Epithelial cell of proximal tubule (primary cell): ENCODE data around the gene INCENP. TPM values are rescaled to one million over a fixed set of nuclear protein-coding genes. Genes with fewer than 3 reads are reported as not detected.

ENCODE experiments used
- DNase-seq: peaks from one replicate; pipeline ENCODE4 v3.0.0-alpha.2; 2011; ENCODE audit warnings: low read depth
- H3K4me3 ChIP-seq: 2 replicates; pipeline ENCODE4 v1.5.1; 2011; ENCODE audit warnings: low read depth, mild to moderate bottlenecking, low read length
- total RNA-seq: library from RNA; depleted of rRNA; stranded (reverse); fragments of >200 nt; gene quantifications from 2 replicates; pipeline ENCODE4 v1.2.3, GENCODE V29; 2015
- TF ChIP-seq, protein P1 (sequence below): conservative IDR thresholded peaks from 2 replicates; pipeline ENCODE4 v1.5.1; 2012; ENCODE audit warnings: low read depth, mild to moderate bottlenecking, low read length

The INCENP gene
- total RNA-seq, 1 donor from 2014 or later, result 32.3 TPM

DNA sequence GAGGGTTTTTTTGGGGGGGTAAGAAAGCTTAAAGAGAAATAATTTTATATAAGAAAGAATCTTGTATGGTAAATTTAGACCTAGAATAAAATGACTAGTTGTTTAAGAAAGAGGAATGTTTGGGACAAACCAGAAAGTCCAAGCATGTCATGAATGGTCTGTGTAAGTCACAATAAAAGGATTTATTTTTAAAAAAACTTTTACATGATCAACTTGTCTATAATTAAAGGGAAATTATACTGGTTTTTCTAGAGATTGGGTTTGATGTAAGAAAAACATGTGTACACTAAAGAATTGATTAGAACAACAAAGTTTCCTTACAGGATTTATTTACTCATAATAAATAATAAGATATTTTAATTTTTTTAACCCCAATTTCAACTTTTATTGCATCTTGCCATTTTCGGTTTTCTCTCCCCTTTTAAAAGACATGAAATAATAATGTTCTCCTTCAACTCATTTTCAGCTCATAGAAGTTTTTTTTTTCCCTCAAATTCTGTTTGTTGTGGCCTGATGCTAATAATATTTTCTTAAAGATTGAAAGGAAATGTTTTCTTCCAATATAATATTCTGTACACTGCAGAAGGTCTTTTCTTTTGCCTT lies 35.4 kb upstream of the INCENP start:
- no peak overlapping the region for H3K4me3 ChIP-seq
- TF ChIP-seq, protein P1, sequence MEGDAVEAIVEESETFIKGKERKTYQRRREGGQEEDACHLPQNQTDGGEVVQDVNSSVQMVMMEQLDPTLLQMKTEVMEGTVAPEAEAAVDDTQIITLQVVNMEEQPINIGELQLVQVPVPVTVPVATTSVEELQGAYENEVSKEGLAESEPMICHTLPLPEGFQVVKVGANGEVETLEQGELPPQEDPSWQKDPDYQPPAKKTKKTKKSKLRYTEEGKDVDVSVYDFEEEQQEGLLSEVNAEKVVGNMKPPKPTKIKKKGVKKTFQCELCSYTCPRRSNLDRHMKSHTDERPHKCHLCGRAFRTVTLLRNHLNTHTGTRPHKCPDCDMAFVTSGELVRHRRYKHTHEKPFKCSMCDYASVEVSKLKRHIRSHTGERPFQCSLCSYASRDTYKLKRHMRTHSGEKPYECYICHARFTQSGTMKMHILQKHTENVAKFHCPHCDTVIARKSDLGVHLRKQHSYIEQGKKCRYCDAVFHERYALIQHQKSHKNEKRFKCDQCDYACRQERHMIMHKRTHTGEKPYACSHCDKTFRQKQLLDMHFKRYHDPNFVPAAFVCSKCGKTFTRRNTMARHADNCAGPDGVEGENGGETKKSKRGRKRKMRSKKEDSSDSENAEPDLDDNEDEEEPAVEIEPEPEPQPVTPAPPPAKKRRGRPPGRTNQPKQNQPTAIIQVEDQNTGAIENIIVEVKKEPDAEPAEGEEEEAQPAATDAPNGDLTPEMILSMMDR, result no peak
- DNase-seq, result no peak

DNA sequence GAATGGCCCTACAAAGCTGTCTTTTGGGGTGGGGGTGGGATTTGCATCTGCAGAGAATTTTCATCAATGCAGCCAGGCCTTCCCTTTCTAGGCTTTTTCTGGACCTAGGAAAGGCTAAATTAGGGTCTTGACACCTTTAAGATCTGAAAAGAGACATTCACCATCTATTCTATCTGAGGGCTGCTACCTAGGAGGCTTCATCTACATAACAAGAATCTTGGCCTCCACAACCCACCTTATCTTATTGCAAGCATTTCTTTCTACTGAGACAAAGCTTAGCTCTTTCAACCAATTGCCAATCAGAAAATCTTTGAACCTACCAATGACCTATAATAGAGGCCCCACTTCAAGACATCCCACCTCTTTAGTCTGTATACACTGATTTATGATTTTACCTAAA lies 20.7 kb upstream of the INCENP start:
- no peak for DNase-seq
- no peak overlapping the region for H3K4me3 ChIP-seq
- TF ChIP-seq, protein P1, result no peak

DNA sequence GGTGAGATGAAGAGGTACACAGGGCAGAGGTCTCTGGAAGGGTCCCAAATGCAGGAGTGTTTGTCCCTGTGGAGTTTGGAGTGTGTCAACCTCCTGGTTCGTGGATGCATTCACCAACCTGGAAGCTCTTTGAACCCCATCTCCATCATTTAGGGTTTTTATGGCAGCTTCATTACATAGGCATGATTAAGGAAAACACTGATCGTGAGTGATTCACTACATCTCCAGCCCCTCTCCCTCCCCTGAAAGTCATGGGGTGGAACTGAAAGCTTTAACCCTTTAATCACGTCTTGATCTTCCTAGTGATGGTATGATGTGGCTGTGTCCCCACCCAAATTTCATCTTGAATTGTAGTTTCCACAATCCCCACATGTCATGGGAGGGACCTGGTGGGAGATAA lies 19.8 kb upstream of the INCENP start:
- no peak overlapping the region for H3K4me3 ChIP-seq
- TF ChIP-seq, protein P1, result no peak
- DNase-seq, result no peak

DNA sequence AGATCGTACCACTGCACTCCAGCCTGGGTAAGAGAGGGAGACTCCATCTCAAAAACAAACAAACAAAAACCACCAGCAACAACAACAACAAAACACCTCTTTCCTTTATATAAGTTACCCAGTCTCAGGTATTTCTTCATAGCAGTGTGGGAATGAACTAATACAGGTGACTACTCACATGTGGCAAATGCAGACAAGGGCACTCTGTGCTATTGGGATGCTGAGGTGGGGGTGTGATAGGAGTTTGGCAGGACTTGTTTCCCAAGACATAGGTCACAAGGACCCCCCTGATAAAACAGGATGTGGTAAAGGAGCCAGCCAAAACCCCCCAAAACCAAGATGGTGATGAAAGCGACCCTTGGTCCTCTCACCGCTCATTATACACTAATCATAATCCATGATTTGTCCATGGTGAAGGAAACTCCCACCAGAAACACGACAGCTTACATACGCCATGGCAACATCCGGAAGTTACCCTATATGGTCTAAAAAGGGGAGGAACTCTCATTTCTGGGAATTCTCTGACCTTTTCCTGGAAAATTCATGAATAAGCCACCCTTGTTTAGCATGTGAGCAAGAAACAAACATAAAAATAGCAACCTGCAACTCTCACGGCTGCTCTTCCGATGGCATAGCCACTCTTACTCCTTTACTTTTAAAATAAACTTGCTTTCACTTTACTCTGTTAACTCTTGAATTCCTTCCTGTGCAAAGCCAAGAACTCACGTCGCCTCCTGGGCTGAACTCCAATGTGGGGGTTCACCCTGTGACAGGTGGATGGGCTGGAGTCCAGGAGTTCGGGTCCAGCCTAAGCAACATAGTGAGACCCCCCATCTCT lies 18.8 kb upstream of the INCENP start:
- peak; percentile 45 for DNase-seq
- H3K4me3 ChIP-seq, result no peak overlapping the region
- TF ChIP-seq, protein P1, result no peak

DNA sequence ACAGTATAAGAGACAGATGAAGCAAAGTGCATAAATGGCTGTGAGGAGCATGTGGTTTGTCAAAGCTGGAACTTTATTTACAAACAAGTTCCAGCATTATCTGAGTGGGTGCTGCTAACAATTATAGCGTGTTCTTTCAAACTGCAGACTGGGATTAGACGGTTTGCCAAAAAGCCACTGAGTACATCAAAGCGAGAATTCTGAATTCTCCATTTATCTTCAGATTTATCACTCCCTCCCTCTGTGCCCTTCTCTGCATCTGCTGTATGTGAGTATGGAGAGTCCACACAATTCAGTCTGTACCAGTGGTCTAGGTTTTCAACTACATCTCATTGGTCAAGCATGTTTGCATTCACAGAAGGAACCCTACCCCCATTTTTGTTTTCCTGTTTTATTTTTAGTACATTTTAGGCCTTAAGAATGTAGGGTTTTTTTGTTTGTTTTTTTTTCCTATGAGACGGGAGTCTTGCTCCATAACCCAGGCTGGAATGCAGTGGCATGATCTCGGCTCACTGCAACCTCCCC lies 18.1 kb upstream of the INCENP start:
- H3K4me3 ChIP-seq, result no peak overlapping the region
- DNase-seq, result no peak
- TF ChIP-seq, protein P1, result no peak

DNA sequence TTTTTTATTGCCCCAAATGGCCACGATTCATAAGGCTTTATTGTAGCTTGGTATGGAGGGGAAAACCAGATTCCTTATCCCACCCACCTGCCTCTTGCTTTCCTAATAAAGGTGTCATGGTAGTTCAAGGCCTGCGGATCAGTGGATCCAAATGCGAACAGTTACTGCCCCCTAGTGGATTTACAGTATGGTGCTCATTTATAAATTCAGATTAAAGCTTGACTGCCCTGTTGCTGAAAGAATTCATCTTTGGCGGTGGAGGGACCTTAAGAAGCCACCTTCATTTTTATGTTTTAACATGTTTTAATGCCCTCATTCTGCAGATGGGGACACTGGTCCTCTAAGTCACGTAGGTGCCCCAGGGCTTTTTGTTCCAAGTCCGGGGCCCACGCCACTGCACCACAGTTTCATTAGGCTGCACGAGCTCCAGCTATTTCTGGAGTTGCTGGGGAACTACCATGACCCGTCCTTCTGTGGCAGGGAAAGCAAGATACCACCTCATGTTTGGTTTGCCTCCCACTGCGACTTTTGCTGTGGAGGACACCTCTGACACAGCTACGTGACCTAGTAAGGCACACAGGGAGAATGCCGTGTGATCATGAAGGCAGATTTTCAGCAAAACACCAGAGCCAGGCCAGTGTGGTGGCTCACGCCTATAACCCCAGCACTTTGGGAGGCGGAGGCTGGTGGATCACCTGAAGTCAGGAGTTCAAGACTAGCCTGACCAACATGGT lies 15.6 kb upstream of the INCENP start:
- no peak overlapping the region for H3K4me3 ChIP-seq

More for the DNA sequence above, 15.6 kb upstream of the INCENP start:
- DNase-seq, result peak; percentile 41
- TF ChIP-seq, protein P1, result peak; percentile 81
